ENCODE results near the gene GP1BA. TPM values are rescaled to one million over a fixed set of nuclear protein-coding genes. Genes with fewer than 3 reads are reported as not detected.

Gene GP1BA
- total RNA-seq, 4 donors from 2014 or later, result 0.19 TPM; not detected in 3

GRCh38 chr17:4939796-4940554, 7.9 kb downstream of the GP1BA start, which contains the start of the genes RNF167 and SLC25A11:
TSS of gene RNF167 (plus strand) at chr17:4940268. CDS start at chr17:4940910, 642 bp downstream.
TSS of gene SLC25A11 (minus strand) at chr17:4940046. CDS start at chr17:4939910, 136 bp downstream.
- peak; percentile 96 for ATAC-seq
- H3K36me3 ChIP-seq, result peaks cover 0 to 67% of the 10 kb centered on the region in 2 donors
- no peaks in the 10 kb centered on the region for H3K27me3 ChIP-seq
- peak within 1 kb of the TSS; percentile 79 to 96 (median 92) for H3K27ac ChIP-seq
- WGBS, 2 donors (ENCODE audit: low coverage in 1 of 2), result 0 to 1% methylated on average over 22 to 45 of the region's 72 CpGs
- peak within 1 kb of the TSS; percentile 88 to 89 for H3K4me3 ChIP-seq
- no peaks in the 10 kb centered on the region for H3K9me3 ChIP-seq
- TF ChIP-seq CTCF (IDR thresholded peaks at IDR 0.05), result peak in 2 of 4 experiments; percentile 14 to 42
- no peak for TF ChIP-seq EP300 (IDR thresholded peaks at IDR 0.05)
- peak; percentile 62 to 79 for TF ChIP-seq POLR2A (IDR thresholded peaks at IDR 0.05)
- TF ChIP-seq POLR2AphosphoS5 (IDR thresholded peaks at IDR 0.05), result peak; percentile 24
- peaks cover 0 to 69% (median 31%) of the 10 kb centered on the region in 3 donors for H3K4me1 ChIP-seq

- peak overlapping the region; percentile 79 to 96 (median 92) for H3K27ac ChIP-seq
- H3K27me3 ChIP-seq, result no peaks in the 10 kb centered on the region
- H3K4me3 ChIP-seq, result peak overlapping the region; percentile 88 to 89
- H3K4me1 ChIP-seq, result peaks cover 0 to 77% (median 39%) of the 10 kb centered on the region in 3 donors
- peaks cover 0 to 71% of the 10 kb centered on the region in 2 donors for H3K36me3 ChIP-seq
- peak; percentile 82 for ATAC-seq
- WGBS, 2 donors (ENCODE audit: low coverage in 1 of 2), result 2 to 11% methylated on average over 6 to 22 of the region's 29 CpGs
- TF ChIP-seq POLR2A (IDR thresholded peaks at IDR 0.05), result no peak
- TF ChIP-seq POLR2AphosphoS5 (IDR thresholded peaks at IDR 0.05), result no peak
- no peak for TF ChIP-seq EP300 (IDR thresholded peaks at IDR 0.05)
- TF ChIP-seq CTCF (IDR thresholded peaks at IDR 0.05), result no peak
- no peaks in the 10 kb centered on the region for H3K9me3 ChIP-seq
Measured at GRCh38 chr17:4940555-4941318, 8.7 kb downstream of the GP1BA start.

GRCh38 chr17:4941319-4941610, 9.2 kb downstream of the GP1BA start:
- Histone ChIP-seq H3K4me3 (peak overlapping the region; percentile 88 to 89), H3K4me1 (peaks cover 0 to 82% (median 43%) of the 10 kb centered on the region in 3 donors), H3K36me3 (peaks cover 0 to 71% of the 10 kb centered on the region in 2 donors), H3K27me3 (no peaks in the 10 kb centered on the region), H3K9me3 (no peaks in the 10 kb centered on the region), H3K27ac (peak overlapping the region in 3 of 4 donors; percentile 90 to 96 (median 93))
- ATAC-seq, result no peak
- WGBS, 2 donors (ENCODE audit: low coverage in 1 of 2), result 30 to 53% methylated on average over 4 of the region's 4 CpGs
- no peak for TF ChIP-seq EP300 (IDR thresholded peaks at IDR 0.05)
- TF ChIP-seq POLR2AphosphoS5 (IDR thresholded peaks at IDR 0.05), result no peak
- no peak for TF ChIP-seq POLR2A (IDR thresholded peaks at IDR 0.05)
- no peak for TF ChIP-seq CTCF (IDR thresholded peaks at IDR 0.05)

GRCh38 chr17:4942760-4943508, 10.9 kb downstream of the GP1BA start:
- Histone ChIP-seq H3K27ac (peak overlapping the region in 3 of 4 donors; percentile 39 to 98 (median 96)), H3K4me1 (peaks cover 0 to 84% (median 47%) of the 10 kb centered on the region in 3 donors), H3K27me3 (no peaks in the 10 kb centered on the region), H3K9me3 (no peaks in the 10 kb centered on the region), H3K36me3 (peaks cover 0 to 59% of the 10 kb centered on the region in 2 donors), H3K4me3 (no peak overlapping the region)
- no peak for TF ChIP-seq POLR2A (IDR thresholded peaks at IDR 0.05)
- TF ChIP-seq EP300 (IDR thresholded peaks at IDR 0.05), result no peak
- no peak for TF ChIP-seq CTCF (IDR thresholded peaks at IDR 0.05)
- TF ChIP-seq POLR2AphosphoS5 (IDR thresholded peaks at IDR 0.05), result no peak
- WGBS, 2 donors (ENCODE audit: low coverage in 1 of 2), result 66 to 69% methylated on average over 7 to 9 of the region's 13 CpGs
- ATAC-seq, result no peak

Data from gastroesophageal sphincter (tissue), 4 donors.